H1 (cell line): ENCODE results near the gene ITPR1. TPM values are rescaled to one million over a fixed set of nuclear protein-coding genes. Genes with fewer than 3 reads are reported as not detected.

Experiments
- BCL11A ChIP-seq, 2 experiments: IDR thresholded peaks; one replicate each; pipeline ENCODE4 v1.6.1; 2011; ENCODE audit warnings: low read depth in 2 of 2, low read length in 2 of 2, mild to moderate bottlenecking in 2 of 2
- CHD2 ChIP-seq: IDR thresholded peaks from 2 replicates; pipeline ENCODE4 v1.6.1; 2012; ENCODE audit warnings: low read length, improper control_type of control experiment
- HDAC6 ChIP-seq: IDR thresholded peaks from one replicate; pipeline ENCODE4 v1.7.1; 2012; ENCODE audit warnings: low read depth, mild to moderate bottlenecking, inconsistent platforms, low read length, moderate library complexity
- KDM5A ChIP-seq: fragments of 200-600 bp; IDR thresholded peaks from 2 replicates; pipeline ENCODE4 v1.7.1; 2012; ENCODE audit warnings: mild to moderate bottlenecking, low read length, inconsistent platforms, mixed read lengths
- POU5F1 ChIP-seq: IDR thresholded peaks from 2 replicates; pipeline ENCODE4 v1.6.1; 2011; ENCODE audit warnings: low read depth, mild to moderate bottlenecking, low read length, moderate library complexity
- SIX5 ChIP-seq: IDR thresholded peaks from 2 replicates; pipeline ENCODE4 v1.6.1; 2011; ENCODE audit warnings: mild to moderate bottlenecking, low read depth, low read length
- SRF ChIP-seq: IDR thresholded peaks from 2 replicates; pipeline ENCODE4 v1.6.1; 2011; ENCODE audit warnings: mild to moderate bottlenecking, low read depth, low read length, moderate library complexity
- TAF1 ChIP-seq: IDR thresholded peaks from 2 replicates; pipeline ENCODE4 v1.6.1; 2011; ENCODE audit warnings: mild to moderate bottlenecking, low read depth, low read length
- TAF7 ChIP-seq: optimal IDR thresholded peaks from 2 replicates; pipeline ENCODE3; 2011; ENCODE audit warnings: low read depth, mild to moderate bottlenecking, inconsistent platforms, low read length, moderate library complexity, borderline replicate concordance
- ZNF274 ChIP-seq: IDR thresholded peaks from 2 replicates; pipeline ENCODE4 v1.7.0; 2012; ENCODE audit warnings: low read length, borderline replicate concordance; ENCODE audit errors: extremely low read depth
- polyA plus RNA-seq, 7 experiments: library from polyadenylated mRNA; depleted of rRNA in 3 of 7; stranded (reverse) in 5 of 7; unstranded in 2 of 7; fragments of >200 nt in 5 of 7; fragments of 200-250 nt in 2 of 7; gene quantifications; 1 replicate in 5 of 7; 2 replicates in 1 of 7; 4 replicates in 1 of 7; pipeline versions ENCODE4 v1.2.1 to v1.2.3, GENCODE V29; 2011 to 2013; ENCODE audit warnings: missing spikeins in 2 of 7, mixed read lengths in 2 of 7
- total RNA-seq: library from RNA; stranded (reverse); fragmentation: NEBNext Ultra II Directional; extraction: Animal tissue kit (Norgen Biotek cat#: 25700); gene quantifications from 2 replicates; pipeline ENCODE4 v1.2.1, GENCODE V29; 2021

The ITPR1 gene
- total and polyA plus RNA-seq, 2 of the 8 experiments (the other 6 are each of a cell fraction or from before 2014, with no cell fraction given) = 2.5 to 16.3 TPM

DNA sequence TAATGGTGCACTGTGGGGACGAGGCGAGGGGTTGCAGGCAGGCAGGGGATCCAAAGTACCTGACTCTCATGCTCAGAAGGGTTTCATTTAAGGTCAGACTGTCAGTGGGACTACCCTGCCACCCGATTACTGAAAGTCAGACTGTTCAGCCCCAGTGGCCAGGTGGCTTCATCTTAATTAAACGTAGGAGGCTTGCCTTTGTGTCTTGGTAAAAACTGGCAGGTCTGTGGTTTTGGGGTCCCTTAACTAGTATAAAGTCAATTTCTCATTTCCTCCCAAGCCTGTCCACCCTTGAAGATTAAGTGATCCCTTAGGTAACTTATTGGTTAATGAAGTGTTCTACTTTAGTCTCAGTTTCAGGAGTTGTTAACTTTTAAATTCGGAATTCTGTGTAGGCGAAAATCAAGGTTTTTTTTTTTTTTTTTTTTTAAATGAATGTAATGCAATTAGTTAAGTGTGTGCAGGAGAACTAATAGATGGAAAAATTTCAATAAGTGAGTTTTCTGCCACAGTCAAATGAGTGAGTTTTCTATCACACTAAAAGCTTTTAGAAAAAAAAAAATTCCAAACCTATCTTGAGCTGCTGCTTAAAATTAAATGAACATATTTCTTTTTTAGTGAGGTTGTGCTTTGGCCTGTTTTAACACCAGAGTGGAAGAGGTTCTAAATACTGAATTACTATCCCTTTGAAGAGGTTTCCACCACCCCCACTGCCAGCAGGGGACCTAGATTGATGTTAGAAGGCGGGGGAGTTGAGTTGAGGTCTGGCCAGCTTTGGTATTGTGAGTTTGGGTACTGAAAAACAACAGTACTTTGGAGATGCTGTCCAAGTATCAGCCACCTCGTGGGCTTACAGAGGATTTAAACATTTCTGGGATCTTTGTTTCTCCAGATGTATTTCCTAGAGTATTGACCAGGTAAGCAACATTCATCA is 15.2 kb downstream of the ITPR1 start (continued):
- TF ChIP-seq HDAC6 = no peak
- no peak for TF ChIP-seq SIX5
- TF ChIP-seq TAF1 = no peak
- no peak for TF ChIP-seq ZNF274
- TF ChIP-seq CHD2 = no peak
- TF ChIP-seq TAF7 = no peak
- TF ChIP-seq KDM5A = no peak
- TF ChIP-seq SRF = no peak
- TF ChIP-seq BCL11A (IDR thresholded peaks at IDR 0.05; ENCODE audit: low read depth in 2 of 2, low read length in 2 of 2) = no peak
- TF ChIP-seq POU5F1 = no peak
